Measurements from ENCODE around the gene CHKB. TPM values are rescaled to one million over a fixed set of nuclear protein-coding genes. Genes with fewer than 3 reads are reported as not detected.

Gene CHKB
- total and polyA plus RNA-seq, 2 of the 8 experiments (the other 6 are each of a cell fraction or from before 2014, with no cell fraction given), result 27.9 to 42.2 TPM

GRCh38 chr22:50599816-50600455 lies 17.3 kb upstream of the CHKB start (continued):
- TF ChIP-seq, protein P1, sequence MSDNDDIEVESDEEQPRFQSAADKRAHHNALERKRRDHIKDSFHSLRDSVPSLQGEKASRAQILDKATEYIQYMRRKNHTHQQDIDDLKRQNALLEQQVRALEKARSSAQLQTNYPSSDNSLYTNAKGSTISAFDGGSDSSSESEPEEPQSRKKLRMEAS (IDR thresholded peaks at IDR 0.05), result peak; percentile 90
- peak; percentile 82 for TF ChIP-seq SAP30 (IDR thresholded peaks at IDR 0.05; ENCODE audit: insufficient read depth, insufficient replicate concordance, low read length)
- no peak for TF ChIP-seq RXRA (IDR thresholded peaks at IDR 0.05; ENCODE audit: insufficient read depth, low read depth, low read length)
- no peak for TF ChIP-seq CBX5 (IDR thresholded peaks at IDR 0.05; ENCODE audit: low read depth, low read length)
- TF ChIP-seq SIN3A (conservative IDR thresholded peaks at IDR 0.05 in 1 of 2, IDR thresholded peaks at IDR 0.05 in 1 of 2; ENCODE audit: low read depth in 1 of 2, low read length in 2 of 2), result peak; percentile 100
